GM21786 (cell line): ENCODE results near the gene CCP110.
A peak's percentile ranks its signal among the peaks of the same experiment; 100 is the strongest.
"Not testable (repeated sequence)": the region's sequence is repeated elsewhere in the genome, so short reads cannot be mapped to it uniquely, and the experiment has no call there.

Experiments
- ATAC-seq: cut with Tn5 transposase; IDR thresholded peaks from one replicate; pipeline ENCODE4 v1.9.1; 2021; ENCODE audit not compliant: unreplicated experiment

Gene CCP110

GRCh38 chr16:19543278-19543996 lies 19.7 kb downstream of the CCP110 start:
- not testable (repeated sequence) for ATAC-seq

- ATAC-seq: no peak
Observed at GRCh38 chr16:19548144-19548543, 24.4 kb downstream of the CCP110 start.

- no peak for ATAC-seq
Observed at GRCh38 chr16:19549673-19550072, 25.9 kb downstream of the CCP110 start.

- peak; percentile 92 for ATAC-seq
Observed at GRCh38 chr16:19555186-19555937, 31.6 kb downstream of the CCP110 start, which contains the start of gene VPS35L. Gene VPS35L (plus strand): TSS chr16:19555703. CDS start chr16:19555730, 27 bp downstream.

GRCh38 chr16:19555938-19556771 lies 32.4 kb downstream of the CCP110 start:
- no peak for ATAC-seq

- no peak for ATAC-seq
Observed at GRCh38 chr16:19559242-19559910, 35.6 kb downstream of the CCP110 start.

GRCh38 chr16:19560078-19560477 lies 36.3 kb downstream of the CCP110 start:
- ATAC-seq: no peak

- no peak for ATAC-seq
Observed at GRCh38 chr16:19563377-19563776, 39.6 kb downstream of the CCP110 start.

GRCh38 chr16:19566362-19566761 lies 42.6 kb downstream of the CCP110 start:
- ATAC-seq: no peak

- no peak for ATAC-seq
Observed at GRCh38 chr16:19567560-19567959, 43.8 kb downstream of the CCP110 start.

- no peak for ATAC-seq
Observed at GRCh38 chr16:19573997-19574396, 50.3 kb downstream of the CCP110 start.

- ATAC-seq: no peak
Observed at GRCh38 chr16:19574615-19575014, 50.9 kb downstream of the CCP110 start.

GRCh38 chr16:19578378-19578971 lies 54.7 kb downstream of the CCP110 start:
- no peak for ATAC-seq

- ATAC-seq: no peak
Observed at GRCh38 chr16:19582050-19582831, 58.5 kb downstream of the CCP110 start.

GRCh38 chr16:19583665-19584300 lies 60.0 kb downstream of the CCP110 start:
- ATAC-seq: no peak

- no peak for ATAC-seq
Observed at GRCh38 chr16:19588661-19589060, 64.9 kb downstream of the CCP110 start.

- ATAC-seq: no peak
Observed at GRCh38 chr16:19589106-19589505, 65.4 kb downstream of the CCP110 start.

- no peak for ATAC-seq
Observed at GRCh38 chr16:19589771-19590302, 66.1 kb downstream of the CCP110 start.
